Posterior vena cava (tissue), 2 donors: Measurements from ENCODE around the gene BMAL1. TPM values are rescaled to one million over a fixed set of nuclear protein-coding genes. Genes with fewer than 3 reads are reported as not detected.

Experiments
- DNase-seq: peaks from one replicate; pipeline ENCODE4 v3.0.0-alpha.2; 2020; ENCODE audit warnings: low spot score
- intact Hi-C, 2 donors: fragments of 100-400 bp; cut with DNase I; formaldehyde crosslinking; loops; one replicate each; pipeline versions ENCODE4 v1.14.1 to v1.14.2; 2022 to 2023
- total RNA-seq, 2 donors: library from RNA; stranded (reverse); fragmentation: NEBNext Ultra II Directional; extraction: Animal tissue kit (Norgen Biotek cat#: 25700); gene quantifications; one replicate each; pipeline ENCODE4 v1.2.1, GENCODE V29; 2021
- donor health status: DM: yes; HTN: yes; CAD: no.
- donor health status: DM: yes; HTN: yes; CAD: no.

The BMAL1 gene
- total RNA-seq, 2 donors from 2014 or later: 17.6 to 28.4 TPM

DNA sequence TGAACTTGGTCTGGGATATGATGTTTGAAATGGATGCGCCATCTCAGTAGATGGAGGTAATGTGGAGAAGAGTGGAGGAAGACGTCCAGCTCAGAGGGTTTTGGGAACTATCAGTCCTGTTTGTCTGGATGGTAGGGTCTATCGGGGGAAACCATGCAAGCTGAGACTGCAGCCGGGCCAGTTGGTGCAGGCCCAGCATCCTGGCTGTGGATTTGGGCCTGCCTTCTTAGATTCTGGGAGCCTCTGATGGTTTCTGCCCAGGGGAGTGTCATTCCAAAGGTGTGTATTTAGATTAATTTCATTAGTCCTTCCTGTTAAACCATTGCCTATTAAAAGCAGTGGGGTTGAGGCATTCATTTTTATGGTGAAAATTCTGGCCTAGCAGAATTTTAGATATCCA, 31.6 kb downstream of the BMAL1 start:
- intact Hi-C loops: no loop called here
- DNase-seq: no peak

DNA sequence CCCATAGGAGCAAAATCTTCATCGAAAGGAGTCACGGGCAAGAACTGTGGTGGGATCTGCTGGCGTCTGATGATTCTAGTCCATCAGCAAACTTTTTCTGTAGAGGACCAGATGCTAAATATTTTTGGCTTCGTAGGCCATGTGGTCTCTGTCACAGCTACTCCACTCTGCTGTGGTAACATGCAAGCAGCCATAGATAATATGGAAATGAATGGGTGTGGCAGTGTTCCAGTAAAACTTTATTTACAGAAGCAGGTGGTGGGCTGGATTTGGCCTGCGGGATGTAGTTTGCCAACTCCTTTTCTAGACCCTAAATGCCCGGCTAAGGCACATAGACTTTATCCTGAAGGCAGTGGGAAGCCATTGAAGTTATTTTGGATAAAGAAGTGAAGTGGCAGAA, 32.9 kb downstream of the BMAL1 start:
- intact Hi-C loops: no loop called here
- no peak for DNase-seq

DNA sequence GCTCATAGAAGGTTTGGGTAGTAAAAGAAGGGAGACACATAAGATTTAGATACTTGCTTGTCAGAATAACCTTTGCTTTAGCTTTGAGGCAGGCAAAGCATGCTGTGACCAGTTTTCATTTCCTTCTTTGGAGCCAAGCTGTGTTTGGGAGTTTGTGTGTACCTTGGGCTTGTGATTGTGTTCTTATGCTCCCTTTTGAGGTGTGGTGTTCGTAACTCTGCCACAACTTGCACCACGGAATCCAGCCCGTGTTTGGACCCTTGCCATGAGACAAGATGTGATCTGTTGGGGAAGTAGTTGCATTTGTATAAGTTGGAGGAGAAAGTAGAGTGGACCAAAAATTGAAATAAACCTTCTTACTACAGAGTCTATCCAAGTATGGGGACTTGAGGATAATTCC, 34.0 kb downstream of the BMAL1 start:
- intact Hi-C loops: no loop called here

DNA sequence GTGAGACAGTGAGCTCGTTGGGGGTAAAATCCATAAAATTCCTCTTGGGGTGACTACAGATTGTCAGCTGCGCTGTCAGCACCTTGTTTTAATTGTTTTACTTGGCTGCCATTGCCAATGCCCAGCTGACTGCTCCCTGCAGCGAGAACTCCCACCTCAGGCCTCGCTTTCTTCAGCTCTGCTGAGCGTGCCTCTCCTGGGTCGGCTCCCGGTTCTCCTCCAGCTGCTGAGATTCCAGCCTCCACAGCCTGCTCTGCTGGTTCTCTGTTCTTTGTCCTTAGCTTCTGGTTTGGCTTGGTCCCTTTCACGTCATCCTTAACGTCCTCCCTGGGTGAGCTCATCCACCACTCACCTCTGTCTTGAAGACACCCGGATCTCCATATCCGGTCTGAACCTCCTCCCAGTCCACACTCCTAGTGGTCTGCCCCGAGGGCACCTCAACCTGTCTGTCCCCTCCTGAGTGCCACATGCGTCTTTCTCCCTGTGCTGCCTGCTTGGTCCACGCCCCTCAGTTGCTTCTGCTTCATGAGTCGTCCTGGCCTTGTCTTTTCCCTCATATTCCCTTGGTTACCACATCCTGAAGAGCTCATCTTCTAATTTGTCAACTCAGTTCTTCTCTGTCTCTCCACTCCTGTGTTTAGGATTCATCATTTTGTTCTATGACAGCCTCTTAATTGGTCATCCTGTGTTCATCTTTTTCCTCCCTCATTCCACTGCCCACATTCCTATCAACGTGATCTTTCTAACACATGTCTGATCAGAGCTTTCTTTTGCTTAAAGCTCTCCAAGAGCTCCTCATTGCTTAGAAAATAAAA, 35.6 kb downstream of the BMAL1 start:
- no peak for DNase-seq

More for the DNA sequence above, 34.0 kb downstream of the BMAL1 start:
- no peak for DNase-seq

DNA sequence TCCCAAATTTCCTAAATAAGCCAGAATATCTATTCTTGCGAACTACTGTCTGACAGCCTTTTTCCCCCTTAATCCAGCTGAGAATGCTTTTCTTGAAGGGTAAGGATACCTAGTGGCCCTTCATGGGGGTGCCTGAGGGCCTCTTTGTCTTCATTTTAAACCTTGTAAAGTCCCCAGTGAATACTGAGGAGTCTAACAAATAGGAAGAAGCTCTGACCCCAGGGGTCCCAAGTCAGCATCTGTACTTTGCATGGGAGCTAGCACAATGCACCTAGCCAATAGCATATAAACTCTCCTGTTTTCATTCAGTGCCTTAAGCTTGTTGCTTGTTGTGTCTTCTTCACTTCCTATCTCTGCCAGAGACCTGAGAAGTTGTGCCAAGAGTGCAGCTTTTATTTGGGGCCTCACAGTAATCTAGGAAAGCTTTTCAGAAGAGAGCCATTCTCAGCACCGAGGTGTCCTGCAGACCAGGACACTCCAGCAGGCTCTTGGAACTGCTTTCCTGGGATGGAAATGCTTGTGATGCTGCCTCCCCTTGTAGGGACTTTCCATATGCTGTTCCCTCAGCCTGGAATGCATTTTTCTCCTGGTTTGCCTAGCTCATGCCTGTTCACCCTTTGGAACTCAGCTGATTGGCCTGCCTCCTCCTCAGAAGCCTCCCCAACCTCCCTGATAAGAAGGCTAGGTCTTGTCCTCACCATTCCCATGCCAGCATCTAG, 37.2 kb downstream of the BMAL1 start:
- DNase-seq: no peak

More for the DNA sequence above, 35.6 kb downstream of the BMAL1 start:
- intact Hi-C loops: no loop called here

DNA sequence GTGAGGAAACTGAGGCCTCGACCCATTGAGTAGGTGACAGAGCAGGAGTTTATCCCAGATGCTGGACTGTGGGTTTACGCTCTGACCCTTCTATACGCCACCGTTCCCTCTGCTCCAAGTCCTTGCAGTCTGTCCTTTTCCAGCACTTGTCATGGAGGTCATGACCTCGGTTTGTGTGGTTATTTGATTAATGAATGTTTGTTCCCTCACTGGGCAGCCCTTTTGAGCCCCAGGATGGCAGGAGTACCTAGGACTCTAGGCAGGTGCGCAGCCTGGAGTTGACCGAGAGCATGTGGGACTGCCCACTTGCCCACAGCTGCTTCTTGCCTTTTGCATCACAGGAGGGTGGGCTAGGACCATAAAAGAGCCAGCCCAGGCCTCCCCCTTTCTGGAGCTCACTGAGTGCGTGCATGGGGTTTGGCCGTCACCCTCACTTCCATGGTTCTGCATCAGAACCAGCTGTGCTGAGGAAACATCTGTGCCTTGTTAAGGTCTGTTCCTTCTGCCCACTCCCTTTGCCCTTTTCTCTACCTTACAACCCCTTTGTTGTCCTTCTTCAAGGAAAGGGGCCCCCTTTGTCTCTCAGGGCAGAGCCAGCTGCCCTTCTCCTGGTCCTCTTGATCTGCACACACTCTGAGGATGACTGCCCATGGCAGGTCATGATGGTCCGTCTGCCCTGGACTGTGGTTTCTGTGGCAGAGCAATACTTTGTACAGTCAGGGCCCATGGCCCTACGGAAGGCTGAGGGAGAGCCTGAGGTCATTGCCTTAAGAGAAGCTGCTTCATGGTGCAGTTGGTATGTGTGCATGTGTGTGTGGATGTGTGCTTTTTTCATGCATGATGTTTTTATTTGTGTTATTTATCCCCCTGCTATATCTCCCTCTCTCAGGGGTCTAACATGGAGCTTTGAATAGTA, 38.2 kb downstream of the BMAL1 start:
- intact Hi-C loops: no loop called here
- no peak for DNase-seq

More for the DNA sequence above, 37.2 kb downstream of the BMAL1 start:
- intact Hi-C loops: no loop called here

DNA sequence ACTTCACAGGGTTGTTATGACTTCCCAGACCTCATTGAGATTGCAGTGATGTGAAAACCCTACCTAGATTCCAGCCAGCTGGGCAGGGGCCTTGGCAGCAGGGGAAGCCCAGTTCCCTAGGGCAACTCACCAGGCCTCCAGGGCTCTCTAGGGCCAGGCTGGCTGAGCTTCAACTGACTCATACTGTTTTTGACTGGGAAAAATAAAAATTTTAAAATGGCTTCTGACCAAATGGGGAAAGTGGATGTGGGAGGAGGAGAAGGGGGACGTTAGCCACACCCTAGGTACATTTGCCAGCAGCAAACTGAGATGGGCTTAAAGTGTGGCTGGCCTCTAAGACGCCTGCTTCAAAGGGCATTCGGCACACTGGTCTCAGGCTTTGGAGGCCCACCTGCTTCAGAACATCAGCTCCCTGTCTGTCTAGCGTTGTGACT, 39.0 kb downstream of the BMAL1 start:
- peak; percentile 83 for DNase-seq
- intact Hi-C loops: no loop called here

DNA sequence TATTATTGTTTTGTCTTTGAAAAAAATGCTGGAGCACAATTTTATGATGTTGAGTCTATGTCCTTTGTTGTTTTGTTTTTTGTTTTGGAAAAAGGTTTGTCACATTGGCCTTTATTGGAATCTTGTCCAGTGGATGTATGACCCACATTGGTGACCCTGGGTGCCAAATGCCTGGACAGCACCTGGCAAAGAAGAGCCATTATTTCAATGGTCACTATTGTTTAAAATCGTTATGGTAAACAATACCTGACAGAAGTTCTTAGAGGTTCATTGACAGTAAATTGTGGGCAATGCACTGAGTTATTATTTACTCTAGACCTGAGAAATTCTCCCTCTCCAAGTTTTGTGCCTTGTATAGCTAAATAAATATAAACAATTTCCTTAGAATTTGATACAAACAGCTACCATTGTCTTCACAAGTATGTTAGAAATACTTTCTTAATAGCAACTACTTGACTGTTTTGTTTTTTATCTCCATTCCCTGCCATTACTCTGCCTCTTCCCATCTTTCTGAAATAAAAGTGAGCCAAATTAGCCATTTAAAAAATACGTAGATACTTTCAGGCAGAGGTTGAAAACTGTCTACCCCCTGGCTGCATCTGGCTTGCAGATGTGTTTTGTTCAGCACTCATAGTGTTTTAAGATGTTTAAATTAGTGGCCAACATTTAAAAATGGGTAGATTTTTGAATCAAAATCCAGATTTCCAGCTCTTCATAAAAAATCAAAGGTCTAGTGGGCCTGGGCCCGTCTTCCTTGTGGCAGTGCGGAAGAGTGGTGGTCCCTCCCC, 39.9 kb downstream of the BMAL1 start:
- no peak for DNase-seq
- intact Hi-C loops: no loop called here

DNA sequence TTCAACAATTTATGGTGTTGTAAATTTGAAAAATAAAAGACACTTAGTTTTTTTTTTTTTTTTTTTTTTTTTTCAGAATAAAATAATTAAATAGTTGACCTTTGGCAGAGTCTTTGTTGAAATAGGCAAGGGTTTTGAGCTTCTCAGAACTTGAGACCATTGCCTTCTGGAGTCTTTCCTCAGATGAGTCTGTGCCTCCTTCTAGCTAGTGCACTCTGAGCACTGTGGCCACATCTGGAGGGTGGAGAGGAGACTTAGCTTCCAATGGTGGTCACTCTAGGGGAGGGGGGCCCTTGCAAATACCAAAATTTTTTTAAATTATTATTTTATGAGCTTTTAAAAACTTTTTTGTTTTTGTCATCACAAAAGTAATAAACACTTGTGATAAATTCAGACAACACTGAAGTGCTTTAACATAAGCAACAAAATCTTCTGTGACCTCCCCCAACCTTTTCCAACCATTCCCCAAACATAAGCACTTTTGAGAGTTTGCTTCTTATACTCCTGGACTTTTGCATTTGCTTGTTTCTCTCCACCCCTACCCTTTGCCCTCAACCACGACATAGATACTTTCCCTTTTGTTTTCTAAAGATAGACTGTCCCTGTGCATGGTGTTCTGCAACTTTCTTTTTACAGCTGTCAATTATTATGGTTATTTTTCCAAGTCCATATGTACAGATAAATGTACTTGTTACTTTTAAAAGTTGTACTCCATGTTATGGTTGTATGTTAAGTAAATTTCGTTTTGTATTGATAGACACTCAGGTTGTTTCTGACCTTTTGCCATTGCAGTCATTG, 41.1 kb downstream of the BMAL1 start:
- DNase-seq: no peak
- intact Hi-C loops: no loop called here

DNA sequence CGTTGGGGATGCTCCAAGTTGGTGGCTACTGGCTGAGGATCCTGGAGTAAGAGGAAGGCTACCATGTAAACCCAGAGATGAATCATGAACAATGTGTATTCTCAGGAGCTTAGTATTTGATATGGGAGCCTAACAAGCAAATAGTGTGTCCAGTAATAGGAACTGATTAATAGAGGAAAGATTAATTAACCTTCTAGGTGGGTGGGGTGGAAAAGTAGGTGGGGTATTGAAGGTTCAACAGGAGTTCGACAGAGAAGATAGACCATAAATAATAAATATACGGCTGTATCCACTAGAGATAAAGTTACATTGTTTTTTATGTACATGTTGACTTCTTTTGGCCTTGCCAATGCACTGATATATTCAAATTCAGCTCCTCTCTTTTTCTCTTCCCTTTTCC, 43.1 kb downstream of the BMAL1 start:
- intact Hi-C loops: no loop called here

DNA sequence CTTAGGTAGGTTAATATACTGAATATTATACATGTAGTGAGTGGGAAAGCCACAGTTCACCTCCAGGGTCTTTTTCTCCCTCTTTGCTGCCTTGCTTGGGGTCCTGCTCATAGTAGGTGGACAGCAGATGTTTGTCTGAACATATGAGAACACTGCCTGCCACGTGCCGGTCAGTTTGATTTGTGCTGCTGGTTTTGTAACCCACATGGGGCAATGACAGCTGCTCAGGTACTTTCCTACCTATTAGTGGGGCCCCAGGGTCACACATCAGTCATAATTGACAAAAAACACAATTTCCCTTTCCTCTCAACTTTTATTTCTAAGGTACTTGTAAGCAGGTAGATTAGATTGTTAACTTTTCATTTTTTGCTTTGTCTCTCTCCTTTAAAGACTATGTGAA, 43.8 kb downstream of the BMAL1 start:
- intact Hi-C loops: no loop called here
- DNase-seq: no peak

More for the DNA sequence above, 43.1 kb downstream of the BMAL1 start:
- DNase-seq: no peak

DNA sequence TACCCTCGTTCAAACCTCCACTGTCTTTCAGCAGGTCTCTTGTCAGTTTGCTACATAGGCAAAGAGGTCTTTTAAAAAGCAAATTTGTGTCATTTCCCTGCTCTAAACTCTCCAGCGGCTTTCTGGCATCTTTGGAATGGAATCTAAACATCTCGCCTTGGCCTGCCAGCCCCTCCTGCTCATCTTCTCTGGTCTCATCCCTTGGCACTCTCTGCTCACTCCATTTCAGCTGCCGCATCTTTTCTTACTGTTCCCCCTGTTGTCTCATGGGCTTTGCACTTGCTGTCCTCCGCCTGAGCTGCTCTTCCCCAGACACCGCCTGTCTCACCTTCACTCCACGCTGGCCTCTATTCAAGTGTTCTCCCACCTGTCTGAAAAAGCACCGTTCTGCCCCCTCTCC, 46.6 kb downstream of the BMAL1 start:
- intact Hi-C loops: no loop called here
- DNase-seq: no peak

DNA sequence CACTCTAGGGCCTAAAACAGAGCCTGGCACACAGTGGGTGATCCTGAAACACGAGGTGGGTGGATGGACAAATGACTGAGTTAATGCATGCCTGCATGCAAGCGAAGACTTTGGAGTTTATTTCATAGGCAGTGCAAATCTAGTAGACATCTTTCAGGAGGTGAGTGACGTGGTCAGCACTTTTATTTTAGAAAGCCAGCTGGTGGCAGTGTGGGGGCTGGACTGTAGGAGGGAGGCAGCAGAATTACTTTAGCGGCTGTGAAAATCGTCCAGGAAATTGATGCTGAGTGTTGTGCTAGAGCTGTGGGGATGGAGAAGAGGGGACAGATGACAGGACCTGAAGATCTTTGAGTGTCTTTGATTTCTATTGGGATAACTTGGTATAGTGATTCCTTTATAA, 47.1 kb downstream of the BMAL1 start:
- intact Hi-C loops: no loop called here
- no peak for DNase-seq

DNA sequence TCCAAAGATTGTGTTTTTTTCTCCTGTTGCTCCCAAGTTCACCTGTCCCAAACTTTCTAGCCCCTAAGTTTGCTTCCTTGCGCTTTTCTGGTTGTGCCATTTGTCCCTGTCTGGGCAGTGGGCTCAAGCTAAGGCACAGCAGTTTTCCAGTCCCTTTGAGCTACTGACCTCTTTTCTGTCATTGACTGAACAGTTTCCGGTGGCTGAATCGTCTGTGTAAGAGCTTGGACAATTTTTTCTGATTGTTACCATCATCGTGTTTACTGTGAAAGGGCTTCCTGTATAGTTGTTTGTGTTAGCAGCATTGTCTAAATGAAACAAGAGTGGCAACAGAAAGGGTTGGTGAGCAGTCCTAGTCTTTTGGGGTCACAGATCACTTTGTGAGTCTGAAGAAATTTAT, 49.8 kb downstream of the BMAL1 start:
- intact Hi-C loops: no loop called here
- DNase-seq: no peak

DNA sequence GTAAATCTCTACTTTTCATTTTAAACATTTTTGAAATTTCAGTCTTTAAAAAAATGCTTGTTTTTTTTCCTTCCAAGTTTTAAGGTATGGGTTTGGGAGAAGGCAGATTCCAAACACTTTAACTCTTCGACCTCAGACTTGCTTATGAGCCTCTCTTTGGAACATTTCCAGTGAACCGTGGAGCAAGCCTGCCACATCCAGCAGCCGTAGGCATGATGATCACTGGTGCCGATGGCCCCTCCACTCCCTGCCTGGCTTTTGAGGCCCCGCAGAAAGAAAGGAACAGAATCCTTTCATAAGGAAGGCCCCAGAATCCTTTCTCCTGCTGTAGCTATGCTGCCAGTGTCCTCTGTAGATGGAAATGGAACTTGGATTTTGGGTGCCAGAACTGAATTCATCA, 50.7 kb downstream of the BMAL1 start:
- no peak for DNase-seq
- intact Hi-C loops: no loop called here

DNA sequence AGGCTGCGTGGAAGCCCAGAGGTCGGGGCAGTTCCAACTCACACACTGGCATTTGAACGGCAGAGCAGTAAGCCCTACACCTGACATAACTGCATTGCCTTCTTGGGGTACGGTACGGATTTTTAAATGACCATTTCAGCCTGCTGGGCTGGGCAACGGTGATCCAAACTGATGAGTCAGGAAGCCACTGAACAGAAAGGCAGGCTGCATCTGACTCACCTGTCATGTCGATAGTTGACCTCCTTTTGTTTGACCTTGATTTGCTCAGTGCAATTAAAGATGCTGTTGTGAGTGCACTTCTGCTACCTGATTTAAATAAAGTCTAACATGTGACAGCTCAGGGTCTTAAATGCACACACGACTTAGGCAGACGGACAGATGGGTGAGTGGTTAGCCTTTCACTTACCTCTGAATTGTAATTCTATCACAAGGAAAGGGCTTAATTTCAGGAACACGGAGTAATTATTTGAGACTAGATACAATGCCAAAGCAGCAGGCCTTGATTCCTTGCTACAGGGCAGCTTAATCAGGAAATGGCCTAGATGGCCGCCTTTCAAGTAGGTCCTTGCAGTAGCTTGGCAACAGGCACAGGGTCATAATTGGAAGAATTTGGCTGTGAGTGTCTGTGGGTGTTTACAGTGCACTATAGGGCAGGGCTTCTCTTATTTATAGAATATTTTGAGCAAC, 52.2 kb downstream of the BMAL1 start:
- intact Hi-C loops: loop anchor here (10.0 kb wide), 2 partner anchors 45 to 55 kb away; partner anchors contain the start of gene BMAL1 (in 1 of the 2)
- DNase-seq: no peak

DNA sequence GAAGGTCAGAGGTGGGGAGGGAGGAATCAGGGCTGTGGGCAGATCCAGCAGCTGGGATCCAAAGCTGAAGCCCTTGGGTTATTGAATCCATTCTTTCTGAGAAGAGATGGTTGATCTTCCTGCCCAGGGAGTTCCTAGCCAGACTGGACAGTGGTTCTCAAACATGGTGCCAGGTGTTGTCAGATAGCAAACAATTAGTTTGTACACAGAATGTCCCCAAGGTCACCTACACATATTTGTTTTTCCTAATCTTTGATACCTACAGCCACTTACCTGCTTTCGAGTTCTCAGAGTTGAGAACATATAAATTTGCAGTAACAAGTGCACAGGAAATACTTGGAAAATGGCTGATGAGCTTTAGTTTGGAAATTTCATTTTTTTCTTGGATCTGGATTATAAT, 54.5 kb downstream of the BMAL1 start:
- intact Hi-C loops: loop anchor here (10.0 kb wide), 2 partner anchors 47 to 57 kb away; partner anchors contain the start of gene BMAL1 (in 1 of the 2)
- no peak for DNase-seq
